NCI-H526 (cell line): Measurements from ENCODE around the gene TNC.

Experiments used
- DNase-seq, 2 experiments: peaks; one replicate each; lab custom pipeline; 2025; lab: John Stamatoyannopoulos, UW

The TNC gene

GRCh38 chr9:115012486-115012885, 105.5 kb downstream of the TNC start:
- DNase-seq: no peak

GRCh38 chr9:115010874-115011273, 107.1 kb downstream of the TNC start:
- no peak for DNase-seq

- DNase-seq: no peak
Measured at GRCh38 chr9:115008536-115009270, 109.3 kb downstream of the TNC start.

GRCh38 chr9:115006660-115007059, 111.3 kb downstream of the TNC start:
- DNase-seq: no peak

- DNase-seq: no peak
Measured at GRCh38 chr9:115005322-115005721, 112.6 kb downstream of the TNC start.

- DNase-seq: no peak
Measured at GRCh38 chr9:115004545-115004944, 113.4 kb downstream of the TNC start.

- DNase-seq: peak in 1 of 2 experiments; percentile 50
Measured at GRCh38 chr9:115002371-115003120, 115.4 kb downstream of the TNC start.

GRCh38 chr9:115000217-115000639, 117.7 kb downstream of the TNC start:
- no peak for DNase-seq

GRCh38 chr9:114998326-114998725, 119.6 kb downstream of the TNC start:
- no peak for DNase-seq

- DNase-seq: no peak
Measured at GRCh38 chr9:114995681-114996221, 122.2 kb downstream of the TNC start.

- DNase-seq: no peak
Measured at GRCh38 chr9:114994768-114995167, 123.2 kb downstream of the TNC start.

- DNase-seq: no peak
Measured at GRCh38 chr9:114991861-114992260, 126.1 kb downstream of the TNC start.

- DNase-seq: no peak
Measured at GRCh38 chr9:114990901-114991300, 127.1 kb downstream of the TNC start.

- no peak for DNase-seq
Measured at GRCh38 chr9:114989600-114990410, 128.2 kb downstream of the TNC start.

GRCh38 chr9:114988962-114989599, 128.9 kb downstream of the TNC start:
- no peak for DNase-seq

GRCh38 chr9:114987116-114987515, 130.8 kb downstream of the TNC start:
- peak in 1 of 2 experiments; percentile 14 for DNase-seq

GRCh38 chr9:114985959-114986501, 131.9 kb downstream of the TNC start:
- no peak for DNase-seq

- no peak for DNase-seq
Measured at GRCh38 chr9:114981063-114981462, 136.9 kb downstream of the TNC start.

- no peak for DNase-seq
Measured at GRCh38 chr9:114973216-114973615, 144.7 kb downstream of the TNC start.

- no peak for DNase-seq
Measured at GRCh38 chr9:114972510-114973136, 145.3 kb downstream of the TNC start.
